SU-DHL-6 (cell line): ENCODE results near the gene GAPVD1.

Source experiments
- H2AFZ ChIP-seq: fragments of 200-600 bp; sonication (generic); 2 replicates; pipeline ENCODE4 v1.6.1; 2014; ENCODE audit warnings: low read depth, mild to moderate bottlenecking, moderate library complexity, mixed read lengths, antibody characterized with exemption, low read length; ENCODE audit not compliant: severe bottlenecking
- H3F3A ChIP-seq: fragments of 200-600 bp; shearing (Covaris generic); 2 replicates; pipeline ENCODE4 v1.6.0; 2016; ENCODE audit warnings: antibody characterized with exemption, mild to moderate bottlenecking; ENCODE audit not compliant: insufficient read depth
- H3K27ac ChIP-seq: fragments of 200-600 bp; sonication (generic); 2 replicates; pipeline ENCODE4 v1.5.1; 2016; ENCODE audit warnings: low read depth, mild to moderate bottlenecking, low read length, moderate library complexity, mixed read lengths
- H3K27me3 ChIP-seq: fragments of 200-600 bp; sonication (generic), shearing (Covaris generic); 2 replicates; pipeline ENCODE4 v1.6.0; 2014; ENCODE audit warnings: mild to moderate bottlenecking, low read length
- H3K36me3 ChIP-seq: fragments of 200-600 bp; sonication (generic); 2 replicates; pipeline ENCODE4 v1.6.1; 2014; ENCODE audit warnings: mild to moderate bottlenecking, low read length, mixed read lengths
- H3K4me2 ChIP-seq: fragments of 300-600, 200-600 bp; shearing (Covaris generic), sonication (generic); 2 replicates; pipeline ENCODE4 v1.6.0; 2014; ENCODE audit warnings: low read length, low read depth, mild to moderate bottlenecking; ENCODE audit not compliant: poor library complexity, severe bottlenecking
- H3K4me3 ChIP-seq: fragments of 200-600 bp; sonication (generic); 2 replicates; pipeline ENCODE4 v1.5.1; 2014; ENCODE audit warnings: antibody characterized with exemption, low read length, mild to moderate bottlenecking, mixed read lengths; ENCODE audit not compliant: insufficient read depth, poor library complexity, severe bottlenecking
- H3K79me2 ChIP-seq: fragments of 200-600 bp; sonication (generic); 2 replicates; pipeline ENCODE4 v1.6.1; 2014; ENCODE audit warnings: mild to moderate bottlenecking, low read length, moderate library complexity; ENCODE audit not compliant: insufficient read depth
- H3K9ac ChIP-seq: fragments of 200-600 bp; sonication (generic); 2 replicates; pipeline ENCODE4 v1.7.0; 2014; ENCODE audit warnings: mild to moderate bottlenecking, low read length
- H3K9me2 ChIP-seq: fragments of 200-600 bp; sonication (generic); replicated peaks from 2 replicates; pipeline ENCODE4 v1.6.1; 2014; ENCODE audit warnings: low read length; ENCODE audit not compliant: insufficient read depth
- H3K9me3 ChIP-seq: fragments of 200-600 bp; sonication (generic); 2 replicates; pipeline ENCODE4 v1.6.1; 2014; ENCODE audit warnings: low read length, mixed read lengths; ENCODE audit not compliant: insufficient read depth
- H4K20me1 ChIP-seq: fragments of 200-600 bp; sonication (generic); 2 replicates; pipeline ENCODE4 v1.6.1; 2014; ENCODE audit warnings: low read depth, mild to moderate bottlenecking, antibody characterized with exemption, low read length, moderate library complexity, mixed read lengths
- CTCF ChIP-seq: fragments of 200-600 bp; sonication (generic); IDR thresholded peaks from one replicate; pipeline ENCODE4 v1.5.1; 2017; ENCODE audit warnings: antibody characterized with exemption, mild to moderate bottlenecking, low read length, moderate library complexity; ENCODE audit not compliant: insufficient read depth, poor library complexity, severe bottlenecking
- EZH2phosphoT487 ChIP-seq: fragments of 200-600 bp; sonication (generic), shearing (Covaris generic); conservative IDR thresholded peaks from 2 replicates; pipeline ENCODE4 v1.6.1; 2018; ENCODE audit warnings: mild to moderate bottlenecking, antibody characterized with exemption, low read length, moderate library complexity, mixed read lengths

GAPVD1 gene

GRCh38 chr9:125411171-125411756, 149.6 kb downstream of the GAPVD1 start:
- Histone ChIP-seq H3K79me2 (no peaks in the 10 kb centered on the region), H3K9me2 (no peaks in the 10 kb centered on the region), H3K27ac (no peak overlapping the region), H3F3A (no peaks in the 10 kb centered on the region), H3K9me3 (no peaks in the 10 kb centered on the region), H3K4me3 (no peak overlapping the region), H4K20me1 (no peaks in the 10 kb centered on the region), H3K9ac (no peak overlapping the region), H3K27me3 (no peaks in the 10 kb centered on the region), H2AFZ (no peak overlapping the region), H3K4me2 (no peak overlapping the region), H3K36me3 (no peaks in the 10 kb centered on the region)
- no peak for TF ChIP-seq CTCF
- TF ChIP-seq EZH2phosphoT487 = no peak

- no peaks in the 10 kb centered on the region for H3K79me2 ChIP-seq
- H2AFZ ChIP-seq = no peak overlapping the region
- H3K27me3 ChIP-seq = no peaks in the 10 kb centered on the region
- no peak overlapping the region for H3K4me3 ChIP-seq
- no peak overlapping the region for H3K9ac ChIP-seq
- H3K4me2 ChIP-seq = no peak overlapping the region
- H3K27ac ChIP-seq = no peak overlapping the region
- H3K9me3 ChIP-seq = no peaks in the 10 kb centered on the region
- H3K9me2 ChIP-seq = no peaks in the 10 kb centered on the region
- H4K20me1 ChIP-seq = no peaks in the 10 kb centered on the region
- no peaks in the 10 kb centered on the region for H3K36me3 ChIP-seq
- TF ChIP-seq EZH2phosphoT487 (no peak), CTCF (no peak)
- H3F3A ChIP-seq = no peaks in the 10 kb centered on the region
These were observed 150.5 kb downstream of the GAPVD1 start for GRCh38 chr9:125412166-125412565.

- H3K4me3 ChIP-seq = no peak overlapping the region
- no peaks in the 10 kb centered on the region for H4K20me1 ChIP-seq
- no peaks in the 10 kb centered on the region for H3K79me2 ChIP-seq
- no peak overlapping the region for H3K9ac ChIP-seq
- no peak for TF ChIP-seq EZH2phosphoT487
- TF ChIP-seq CTCF = no peak
- H3K4me2 ChIP-seq = no peak overlapping the region
- no peaks in the 10 kb centered on the region for H3K9me2 ChIP-seq
- H3F3A ChIP-seq = no peaks in the 10 kb centered on the region
- no peaks in the 10 kb centered on the region for H3K27me3 ChIP-seq
- no peak overlapping the region for H3K27ac ChIP-seq
- no peaks in the 10 kb centered on the region for H3K9me3 ChIP-seq
- H2AFZ ChIP-seq = no peak overlapping the region
- H3K36me3 ChIP-seq = no peaks in the 10 kb centered on the region
These were observed 152.0 kb downstream of the GAPVD1 start for GRCh38 chr9:125413579-125413978.
